Middle frontal gyrus (tissue), 1 donor: ENCODE measurements around the gene PCDHB11.
"Not testable (repeated sequence)": the region's sequence is repeated elsewhere in the genome, so short reads cannot be mapped to it uniquely, and the experiment has no call there.

Source experiments
- DNase-seq: peaks from one replicate; pipeline ENCODE4 v3.0.0-alpha.2; 2015; ENCODE audit warnings: low spot score; ENCODE audit errors: extremely low spot score

PCDHB11 gene

DNA sequence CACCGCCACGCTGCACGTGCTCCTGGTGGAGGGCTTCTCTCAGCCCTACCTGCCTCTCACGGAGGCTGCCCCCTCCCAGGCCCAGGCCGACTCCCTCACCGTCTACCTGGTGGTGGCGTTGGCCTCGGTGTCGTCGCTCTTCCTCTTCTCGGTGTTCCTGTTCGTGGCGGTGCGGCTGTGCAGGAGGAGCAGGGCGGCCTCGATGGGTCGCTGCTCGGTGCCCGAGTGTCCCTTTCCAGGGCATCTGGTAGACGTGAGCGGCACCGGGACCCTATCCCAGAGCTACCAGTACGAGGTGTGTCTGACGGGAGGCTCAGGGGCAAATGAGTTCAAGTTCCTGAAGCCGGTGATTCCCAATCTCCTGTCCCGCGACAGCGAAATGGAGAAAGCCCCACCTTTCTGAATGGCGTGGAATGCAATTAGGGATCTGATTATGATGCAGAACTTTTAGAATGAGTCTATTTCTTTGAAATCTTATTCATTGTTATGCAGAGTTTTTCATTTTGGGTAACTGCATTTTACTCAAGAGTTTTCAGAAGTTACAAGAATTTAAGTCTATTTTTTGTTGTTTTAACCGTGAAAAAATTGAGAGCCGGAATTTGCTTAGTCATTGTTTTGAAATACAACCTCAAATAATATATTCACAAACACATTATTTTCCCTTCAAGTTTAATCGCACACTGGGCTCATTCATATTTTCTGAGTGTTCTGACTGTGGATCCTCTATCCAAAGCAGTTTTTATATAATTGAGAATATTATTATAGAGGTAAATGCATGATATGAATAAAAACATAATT lies 37.3 kb downstream of the PCDHB11 start:
- no peak for DNase-seq

- DNase-seq, result no peak
Measured at GRCh38 chr5:141241496-141241895, 42.1 kb downstream of the PCDHB11 start.

GRCh38 chr5:141245250-141245717 lies 45.9 kb downstream of the PCDHB11 start, which contains the start of gene PCDHB15:
TSS of gene PCDHB15 (plus strand) at chr5:141245395. CDS start at chr5:141245579, 184 bp downstream.
- no peak for DNase-seq

DNA sequence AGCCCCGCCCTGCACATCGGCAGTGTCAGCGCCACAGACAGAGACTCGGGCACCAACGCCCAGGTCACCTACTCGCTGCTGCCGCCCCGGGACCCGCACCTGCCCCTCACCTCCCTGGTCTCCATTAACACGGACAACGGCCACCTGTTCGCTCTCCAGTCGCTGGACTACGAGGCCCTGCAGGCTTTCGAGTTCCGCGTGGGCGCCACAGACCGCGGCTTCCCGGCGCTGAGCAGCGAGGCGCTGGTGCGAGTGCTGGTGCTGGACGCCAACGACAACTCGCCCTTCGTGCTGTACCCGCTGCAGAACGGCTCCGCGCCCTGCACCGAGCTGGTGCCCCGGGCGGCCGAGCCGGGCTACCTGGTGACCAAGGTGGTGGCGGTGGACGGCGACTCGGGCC lies 47.5 kb downstream of the PCDHB11 start:
- DNase-seq, result not testable (repeated sequence)

DNA sequence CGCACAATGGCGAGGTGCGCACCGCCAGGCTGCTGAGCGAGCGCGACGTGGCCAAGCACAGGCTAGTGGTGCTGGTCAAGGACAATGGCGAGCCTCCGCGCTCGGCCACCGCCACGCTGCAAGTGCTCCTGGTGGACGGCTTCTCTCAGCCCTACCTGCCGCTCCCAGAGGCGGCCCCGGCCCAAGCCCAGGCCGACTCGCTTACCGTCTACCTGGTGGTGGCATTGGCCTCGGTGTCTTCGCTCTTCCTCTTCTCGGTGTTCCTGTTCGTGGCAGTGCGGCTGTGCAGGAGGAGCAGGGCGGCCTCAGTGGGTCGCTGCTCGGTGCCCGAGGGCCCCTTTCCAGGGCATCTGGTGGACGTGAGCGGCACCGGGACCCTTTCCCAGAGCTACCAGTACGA lies 48.0 kb downstream of the PCDHB11 start:
- not testable (repeated sequence) for DNase-seq

GRCh38 chr5:141250576-141250975 lies 51.1 kb downstream of the PCDHB11 start:
- DNase-seq, result no peak
